Measurements from ENCODE around the gene ADAMTS17. TPM values are rescaled to one million over a fixed set of nuclear protein-coding genes. Genes with fewer than 3 reads are reported as not detected.

Gene ADAMTS17
- total RNA-seq, 1 experiment from 2014 or later, result 3.2 TPM

DNA sequence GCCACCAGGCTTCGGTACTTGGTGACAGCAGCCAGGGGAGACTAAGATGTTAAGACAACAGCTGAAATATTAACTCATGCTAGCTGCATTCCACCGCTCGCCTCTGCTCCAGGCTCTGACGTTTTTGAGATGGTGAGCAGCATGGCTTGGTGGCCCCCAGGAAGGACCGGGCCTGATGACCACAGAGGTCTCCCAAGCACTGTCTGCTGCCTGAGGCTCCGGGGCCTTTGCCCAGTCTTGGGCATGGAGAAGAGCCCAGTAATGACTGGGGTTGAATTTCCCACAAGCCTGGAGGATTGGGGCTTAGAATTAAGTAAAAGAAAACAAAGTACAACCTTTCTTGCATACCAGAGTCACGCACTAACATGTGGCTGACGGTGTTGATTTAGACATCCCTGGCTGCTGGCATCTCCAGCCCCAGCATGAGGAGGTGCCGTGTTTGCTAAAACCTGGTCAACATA, 364.9 kb downstream of the ADAMTS17 start:
- TF ChIP-seq, protein P1, sequence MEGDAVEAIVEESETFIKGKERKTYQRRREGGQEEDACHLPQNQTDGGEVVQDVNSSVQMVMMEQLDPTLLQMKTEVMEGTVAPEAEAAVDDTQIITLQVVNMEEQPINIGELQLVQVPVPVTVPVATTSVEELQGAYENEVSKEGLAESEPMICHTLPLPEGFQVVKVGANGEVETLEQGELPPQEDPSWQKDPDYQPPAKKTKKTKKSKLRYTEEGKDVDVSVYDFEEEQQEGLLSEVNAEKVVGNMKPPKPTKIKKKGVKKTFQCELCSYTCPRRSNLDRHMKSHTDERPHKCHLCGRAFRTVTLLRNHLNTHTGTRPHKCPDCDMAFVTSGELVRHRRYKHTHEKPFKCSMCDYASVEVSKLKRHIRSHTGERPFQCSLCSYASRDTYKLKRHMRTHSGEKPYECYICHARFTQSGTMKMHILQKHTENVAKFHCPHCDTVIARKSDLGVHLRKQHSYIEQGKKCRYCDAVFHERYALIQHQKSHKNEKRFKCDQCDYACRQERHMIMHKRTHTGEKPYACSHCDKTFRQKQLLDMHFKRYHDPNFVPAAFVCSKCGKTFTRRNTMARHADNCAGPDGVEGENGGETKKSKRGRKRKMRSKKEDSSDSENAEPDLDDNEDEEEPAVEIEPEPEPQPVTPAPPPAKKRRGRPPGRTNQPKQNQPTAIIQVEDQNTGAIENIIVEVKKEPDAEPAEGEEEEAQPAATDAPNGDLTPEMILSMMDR (conservative IDR thresholded peaks at IDR 0.05), result no peak
- no peak for TF ChIP-seq EZH2 (IDR thresholded peaks at IDR 0.05; ENCODE audit: low read depth)
- CTCF ChIA-PET, result no interaction called here
- H3K4me1 ChIP-seq (replicated peaks; ENCODE audit: insufficient read depth), result no peaks in the 10 kb centered on the region
- POLR2A ChIA-PET (ENCODE audit: unreplicated experiment), result no interaction called here
- DNase-seq, result no peak
- no TSS peak for BruUV-seq (replicated peaks)
- no peak overlapping the region for H3K27ac ChIP-seq
- no peaks in the 10 kb centered on the region for H3K9me3 ChIP-seq (ENCODE audit: insufficient read depth, low read depth)
- H3K36me3 ChIP-seq (ENCODE audit: low read depth), result no peaks in the 10 kb centered on the region
- intact Hi-C loops (cut with micrococcal nuclease; ENCODE audit: unreplicated experiment), result no loop called here
- H3K4me2 ChIP-seq, result no peak overlapping the region
- H3K4me3 ChIP-seq, result no peak overlapping the region
- H3F3A ChIP-seq (ENCODE audit: insufficient read depth, low read depth), result no peaks in the 10 kb centered on the region
- no peaks in the 10 kb centered on the region for H3K27me3 ChIP-seq (ENCODE audit: insufficient read depth, low read depth)
- no peak overlapping the region for H2AFZ ChIP-seq
- no peaks in the 10 kb centered on the region for H4K20me1 ChIP-seq (ENCODE audit: insufficient read depth)
- no peaks in the 10 kb centered on the region for H3K9me2 ChIP-seq (ENCODE audit: insufficient read depth)
- H3K79me2 ChIP-seq (ENCODE audit: low read depth), result no peaks in the 10 kb centered on the region

DNA sequence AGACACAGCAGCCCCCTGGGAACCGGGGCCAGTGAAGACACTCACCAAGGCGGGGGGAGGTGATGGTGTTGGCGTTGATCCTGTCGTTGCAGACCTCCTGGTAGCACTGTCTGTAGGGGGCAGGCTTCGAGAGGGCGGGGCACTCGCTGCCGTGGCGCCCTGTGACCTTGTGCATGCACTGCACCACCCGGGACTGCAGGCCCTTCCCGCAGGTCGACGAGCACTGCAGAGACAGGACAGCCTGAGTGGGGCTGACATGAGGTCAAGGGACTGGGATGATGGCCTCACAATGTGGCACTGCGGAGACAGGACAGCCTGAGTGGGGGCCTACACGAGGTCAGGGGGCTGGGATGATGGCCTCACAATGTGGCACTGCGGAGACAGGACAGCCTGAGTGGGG, 365.8 kb downstream of the ADAMTS17 start:
- no peaks in the 10 kb centered on the region for H3K9me3 ChIP-seq (ENCODE audit: insufficient read depth, low read depth)
- H3K36me3 ChIP-seq (ENCODE audit: low read depth), result no peaks in the 10 kb centered on the region
- no peaks in the 10 kb centered on the region for H3K4me1 ChIP-seq (replicated peaks; ENCODE audit: insufficient read depth)
- intact Hi-C loops (cut with micrococcal nuclease; ENCODE audit: unreplicated experiment), result no loop called here
- H3F3A ChIP-seq (ENCODE audit: insufficient read depth, low read depth), result no peaks in the 10 kb centered on the region
- no peaks in the 10 kb centered on the region for H4K20me1 ChIP-seq (ENCODE audit: insufficient read depth)
- no peak for TF ChIP-seq EZH2 (IDR thresholded peaks at IDR 0.05; ENCODE audit: low read depth)
- TF ChIP-seq, protein P1 (conservative IDR thresholded peaks at IDR 0.05), result no peak
- POLR2A ChIA-PET (ENCODE audit: unreplicated experiment), result no interaction called here
- no peak overlapping the region for H3K4me3 ChIP-seq
- no peak overlapping the region for H3K4me2 ChIP-seq
- H3K27me3 ChIP-seq (ENCODE audit: insufficient read depth, low read depth), result no peaks in the 10 kb centered on the region
- BruUV-seq (replicated peaks), result no TSS peak
- no peak overlapping the region for H2AFZ ChIP-seq
- no peak for DNase-seq
- CTCF ChIA-PET, result no interaction called here
- H3K79me2 ChIP-seq (ENCODE audit: low read depth), result no peaks in the 10 kb centered on the region
- H3K27ac ChIP-seq, result no peak overlapping the region
- no peaks in the 10 kb centered on the region for H3K9me2 ChIP-seq (ENCODE audit: insufficient read depth)

DNA sequence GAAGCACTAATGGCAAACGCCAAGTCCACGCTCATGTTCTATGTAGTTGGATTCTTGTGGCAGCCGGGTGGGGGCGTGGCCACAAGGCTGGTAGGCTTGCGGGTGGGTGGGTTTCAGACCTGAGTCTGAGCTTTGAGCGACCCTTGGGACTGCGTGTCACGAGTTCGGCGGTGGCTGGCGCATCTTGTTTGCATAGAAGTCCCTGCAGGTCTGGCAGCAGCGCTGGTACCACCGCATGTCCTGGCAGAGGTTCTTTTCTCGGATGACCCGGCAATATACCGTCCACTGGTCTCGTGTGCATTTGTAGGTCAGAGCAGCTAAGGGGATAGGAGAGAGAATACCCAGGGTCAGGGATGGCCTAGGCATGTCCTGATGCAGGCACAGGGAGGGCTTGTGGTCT, 367.5 kb downstream of the ADAMTS17 start:
- Histone ChIP-seq H3K9me3 (ENCODE audit: insufficient read depth, low read depth) (no peaks in the 10 kb centered on the region), H3K4me3 (no peak overlapping the region), H3K4me2 (no peak overlapping the region), H4K20me1 (ENCODE audit: insufficient read depth) (no peaks in the 10 kb centered on the region), H3K27me3 (ENCODE audit: insufficient read depth, low read depth) (no peaks in the 10 kb centered on the region), H3K27ac (no peak overlapping the region), H3F3A (ENCODE audit: insufficient read depth, low read depth) (no peaks in the 10 kb centered on the region), H3K79me2 (ENCODE audit: low read depth) (no peaks in the 10 kb centered on the region), H2AFZ (no peak overlapping the region), H3K4me1 (replicated peaks; ENCODE audit: insufficient read depth) (no peaks in the 10 kb centered on the region), H3K9me2 (ENCODE audit: insufficient read depth) (no peaks in the 10 kb centered on the region), H3K36me3 (ENCODE audit: low read depth) (no peaks in the 10 kb centered on the region)
- intact Hi-C loops (cut with micrococcal nuclease; ENCODE audit: unreplicated experiment), result no loop called here
- no peak for TF ChIP-seq EZH2 (IDR thresholded peaks at IDR 0.05; ENCODE audit: low read depth)
- TF ChIP-seq, protein P1 (conservative IDR thresholded peaks at IDR 0.05), result no peak
- BruUV-seq (replicated peaks), result no TSS peak
- ChIA-PET CTCF (no interaction called here), POLR2A (ENCODE audit: unreplicated experiment) (no interaction called here)
- DNase-seq, result no peak
